GM19324 (cell line): Measurements from ENCODE around the gene ARL14.

Experiments
- ATAC-seq: cut with Tn5 transposase; IDR thresholded peaks from one replicate; pipeline ENCODE4 v1.9.1; 2021; ENCODE audit warnings: mild to moderate bottlenecking, moderate library complexity; ENCODE audit not compliant: unreplicated experiment, low FRiP score

ARL14 gene

DNA sequence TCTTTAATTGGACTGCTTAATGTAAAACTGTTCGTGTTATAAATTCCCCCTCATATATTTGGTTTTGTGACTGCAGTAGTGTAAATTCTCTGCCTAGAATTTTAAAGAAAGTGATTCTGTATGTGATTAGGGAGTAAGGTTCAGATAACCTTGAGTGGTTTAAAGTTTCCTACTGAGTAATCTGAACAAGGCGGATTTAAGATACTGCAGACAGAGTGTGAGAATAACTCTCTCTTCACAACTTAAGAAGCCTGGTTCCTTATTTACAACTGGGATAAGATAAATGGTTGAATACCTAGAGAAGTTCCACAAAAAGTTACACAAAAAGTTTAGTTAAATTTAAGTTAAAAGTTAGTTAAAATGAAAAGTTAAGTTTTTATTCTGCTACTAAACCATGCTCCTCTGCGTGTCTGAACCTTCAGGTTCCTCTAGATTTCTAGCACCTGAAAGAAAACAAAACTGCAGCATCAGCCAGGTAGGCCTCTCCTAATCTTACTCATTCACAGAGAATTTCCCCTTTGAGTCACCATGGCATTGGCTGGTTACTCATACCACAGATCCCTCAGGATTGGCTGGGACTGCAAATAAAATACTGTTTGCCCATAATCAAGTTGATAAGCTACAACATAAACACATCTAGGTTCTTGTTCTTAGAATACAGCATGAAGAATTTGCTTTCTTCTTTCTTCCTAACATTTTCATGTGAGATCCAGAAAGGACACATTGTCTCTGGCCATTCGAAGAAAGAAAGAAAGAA, at the start of gene ARL14:
Gene ARL14 (plus strand): TSS at position 614 of the 757 bp plus-strand sequence. CDS start 187 bp downstream, outside the sequence.
- no peak for ATAC-seq

DNA sequence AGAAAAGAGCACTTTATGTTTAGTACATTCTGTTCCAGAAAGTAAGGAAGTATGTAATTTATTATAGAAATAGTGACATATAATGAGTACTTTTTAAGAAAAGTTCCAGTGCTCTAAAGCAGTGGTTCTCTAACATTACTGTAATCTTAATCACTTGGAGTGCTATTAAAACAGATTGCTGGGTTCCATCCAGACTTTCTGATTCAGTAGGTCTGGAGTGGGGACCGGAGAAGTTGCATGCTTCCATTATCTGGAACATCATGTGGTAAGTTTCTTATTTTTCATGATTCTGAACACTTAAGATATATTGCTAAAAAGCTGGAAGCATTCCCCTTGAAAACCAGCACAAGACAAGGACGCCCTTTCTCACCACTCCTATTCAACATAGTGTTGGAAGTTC, 47.5 kb upstream of the ARL14 start:
- no peak for ATAC-seq

DNA sequence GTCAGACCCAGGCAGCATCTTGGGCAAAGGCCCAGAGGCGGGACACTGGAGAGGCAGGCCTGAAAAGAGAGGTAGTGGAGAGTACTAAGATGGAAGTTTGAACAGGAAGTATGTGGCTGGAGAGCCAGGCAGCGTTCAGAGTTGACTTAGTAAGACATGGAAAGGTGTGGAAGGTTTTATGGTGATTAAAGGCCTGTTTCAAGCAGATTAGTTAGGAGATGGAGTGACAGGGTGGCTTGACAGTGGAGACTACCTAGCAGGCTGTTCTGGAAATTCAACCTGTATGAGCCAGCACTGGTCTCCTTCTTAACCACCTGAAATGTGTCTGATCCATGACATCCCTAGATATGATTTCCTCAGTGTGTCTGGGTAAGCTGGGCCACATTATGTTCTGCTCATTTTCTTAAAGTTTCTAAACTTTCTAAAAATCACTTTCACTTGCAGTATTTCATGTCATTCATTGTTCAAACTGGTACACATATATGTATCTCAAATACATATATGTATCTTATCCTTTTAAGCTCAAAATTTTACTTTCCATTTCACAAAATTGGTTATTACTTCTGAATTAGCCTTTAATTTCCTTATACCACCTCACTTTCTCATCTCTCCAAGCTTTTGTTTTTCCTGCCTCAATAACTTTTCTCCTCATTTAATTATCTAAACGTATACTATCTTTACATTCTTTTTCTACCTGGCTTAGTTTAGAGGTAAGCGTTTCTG, 43.4 kb upstream of the ARL14 start:
- ATAC-seq = no peak

DNA sequence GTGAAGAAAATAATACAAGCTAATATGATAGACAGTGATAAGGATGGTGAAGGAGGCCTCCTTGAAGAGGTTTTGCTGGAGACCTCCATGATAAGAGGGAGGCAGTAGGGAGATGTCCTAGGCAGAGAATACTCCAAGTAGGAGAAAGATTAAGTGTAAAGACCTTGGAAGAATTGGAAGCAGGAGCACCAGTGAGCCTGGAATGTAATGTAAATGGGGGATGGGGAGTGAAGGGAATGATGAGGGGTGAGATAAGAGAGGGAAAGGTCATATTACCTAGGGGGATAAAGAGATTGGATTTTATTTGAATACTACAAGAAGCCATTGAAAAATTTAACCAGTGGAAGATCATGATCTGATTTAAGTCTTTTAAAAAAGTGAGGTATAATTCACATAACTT, 41.7 kb upstream of the ARL14 start:
- ATAC-seq = no peak

DNA sequence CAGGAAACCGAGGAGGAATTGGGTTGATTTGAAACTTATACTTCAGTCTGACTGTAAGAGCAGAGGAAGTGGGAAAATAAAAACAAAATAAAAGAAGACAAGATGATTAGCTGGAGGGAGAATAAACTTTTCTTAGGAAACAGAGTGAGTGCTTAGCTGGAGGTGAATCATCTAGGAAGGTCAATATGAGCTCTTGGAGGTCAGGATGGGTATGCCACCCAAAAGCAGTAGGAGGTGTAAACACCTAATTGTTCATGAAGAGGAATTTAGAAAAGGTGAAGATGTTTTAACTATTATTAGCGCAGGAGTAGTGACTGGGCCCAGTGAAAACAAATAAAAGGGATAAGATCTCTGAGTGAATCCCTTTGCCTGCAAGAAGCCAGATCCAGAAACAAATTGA, 39.9 kb upstream of the ARL14 start:
- no peak for ATAC-seq

DNA sequence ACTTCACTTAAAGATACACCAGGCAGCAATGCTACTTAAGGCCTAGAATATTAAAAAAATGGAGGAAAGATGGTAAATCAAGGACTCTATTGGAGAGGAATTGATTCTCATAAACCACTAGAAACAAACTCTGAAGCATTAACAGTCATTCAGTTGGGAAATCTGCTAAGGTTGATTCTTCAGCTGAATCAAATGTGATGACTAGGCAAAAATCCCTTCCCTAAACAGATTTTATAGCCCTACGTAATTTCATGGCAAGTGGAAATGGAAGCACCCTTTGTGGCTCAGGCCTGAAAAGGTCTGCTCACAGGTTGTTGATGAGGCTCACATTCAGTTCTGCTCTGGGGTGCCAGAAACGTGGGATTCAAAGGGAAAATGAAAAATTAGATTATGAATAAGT, 38.8 kb upstream of the ARL14 start:
- no peak for ATAC-seq

DNA sequence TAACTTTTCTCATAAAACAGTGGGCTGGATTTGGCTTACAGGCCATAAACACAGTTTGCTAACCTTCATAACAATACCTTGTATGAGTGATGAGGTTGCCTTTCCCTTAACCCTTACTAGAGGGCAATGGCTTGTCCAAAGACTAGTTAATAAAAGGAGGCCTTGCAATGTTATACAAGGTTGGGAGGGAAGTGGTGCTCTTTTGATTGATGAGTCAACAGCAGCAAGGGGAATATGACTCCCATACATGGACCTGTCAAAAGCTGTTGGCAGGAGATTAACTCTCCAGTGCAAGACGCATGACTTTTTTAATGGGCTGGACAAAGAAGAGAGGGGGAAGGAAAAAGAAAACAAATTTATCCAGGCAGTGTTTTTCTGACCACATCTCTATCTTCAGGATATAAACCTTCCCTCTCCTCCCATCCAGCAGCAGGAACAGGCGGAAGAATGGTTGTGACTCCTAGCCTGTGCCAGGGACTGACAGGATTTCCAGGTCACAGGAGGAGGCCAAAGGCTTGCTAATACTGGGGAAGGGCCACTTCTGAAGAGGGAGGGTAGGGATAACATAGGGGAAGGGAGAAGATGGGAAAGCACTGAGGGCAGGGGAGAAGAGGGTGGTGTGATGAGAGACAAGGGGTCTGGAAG, 35.2 kb upstream of the ARL14 start:
- no peak for ATAC-seq

DNA sequence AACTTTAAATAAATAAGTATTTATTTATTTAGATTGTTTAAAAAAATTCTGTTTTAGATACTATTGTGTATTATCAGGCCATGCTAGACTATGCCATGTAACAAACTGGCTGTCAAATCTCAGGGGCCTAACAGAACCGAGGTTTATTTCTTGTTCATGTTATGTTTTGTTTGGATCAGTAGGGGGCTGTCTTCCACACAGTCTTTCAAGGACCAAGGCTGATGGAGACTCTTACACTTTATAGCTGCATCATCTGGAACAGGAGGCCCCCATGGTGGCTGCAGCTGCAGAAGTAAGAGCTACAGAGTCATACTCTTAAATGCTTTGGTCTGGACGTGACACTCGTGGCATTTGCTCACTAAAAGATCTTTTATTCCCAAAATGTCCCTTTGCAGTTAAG, 33.0 kb upstream of the ARL14 start:
- peak; percentile 67 for ATAC-seq

DNA sequence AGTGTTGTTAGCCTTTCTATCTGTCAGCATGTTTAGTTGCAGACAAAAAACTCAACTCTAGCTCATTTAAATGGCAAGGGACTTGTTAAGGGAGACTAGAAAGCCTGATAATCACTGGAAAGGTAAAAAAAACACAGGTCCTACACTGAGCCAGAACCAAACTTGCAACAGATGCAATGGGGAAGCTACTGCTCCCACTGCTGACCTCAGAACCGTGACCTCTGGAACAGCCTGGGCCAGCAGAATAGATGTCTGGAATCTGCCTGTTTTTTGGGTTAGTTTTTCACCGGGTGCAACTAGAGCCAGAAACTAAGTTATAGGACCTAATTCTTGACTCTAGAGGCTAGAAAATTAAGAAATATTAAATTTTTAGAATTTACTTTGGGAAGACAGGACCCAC, 32.5 kb upstream of the ARL14 start:
- ATAC-seq = no peak

DNA sequence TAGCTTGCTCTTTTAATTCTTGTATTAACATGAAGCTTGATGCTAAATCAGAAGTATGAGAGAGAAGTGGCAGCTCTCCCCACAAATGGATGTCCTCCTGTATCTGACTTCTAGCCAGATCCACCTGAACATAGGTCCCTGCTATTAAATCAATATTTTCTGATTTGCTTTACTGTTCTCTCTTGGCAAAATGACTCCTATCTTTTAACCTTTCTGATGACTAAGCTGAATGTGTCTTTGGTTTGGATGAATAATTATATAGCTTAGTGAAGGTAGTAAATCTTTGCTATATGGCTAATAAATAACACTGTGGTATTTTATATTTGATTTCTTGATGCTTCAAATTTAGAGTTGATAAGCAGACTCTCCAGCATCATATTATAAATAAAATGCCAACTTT, 28.3 kb upstream of the ARL14 start:
- ATAC-seq = no peak

DNA sequence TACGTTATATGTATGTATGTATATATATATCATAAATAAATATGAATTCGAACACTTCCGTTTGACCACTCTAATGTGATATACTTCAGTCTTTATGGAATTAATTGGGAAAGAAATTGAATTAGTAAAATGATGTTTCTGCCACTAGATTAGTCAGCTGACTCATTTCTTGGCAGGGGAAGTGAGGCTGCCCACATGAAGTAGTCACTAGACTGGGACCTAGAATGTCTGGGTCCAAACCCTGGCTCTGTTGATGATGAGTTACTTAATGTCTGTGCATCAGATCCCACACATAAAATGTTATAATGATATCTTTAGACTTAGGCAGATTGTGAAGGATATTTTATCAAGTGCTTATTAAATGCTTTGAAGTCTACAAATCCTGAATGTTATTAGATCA, 27.4 kb upstream of the ARL14 start:
- ATAC-seq = no peak

DNA sequence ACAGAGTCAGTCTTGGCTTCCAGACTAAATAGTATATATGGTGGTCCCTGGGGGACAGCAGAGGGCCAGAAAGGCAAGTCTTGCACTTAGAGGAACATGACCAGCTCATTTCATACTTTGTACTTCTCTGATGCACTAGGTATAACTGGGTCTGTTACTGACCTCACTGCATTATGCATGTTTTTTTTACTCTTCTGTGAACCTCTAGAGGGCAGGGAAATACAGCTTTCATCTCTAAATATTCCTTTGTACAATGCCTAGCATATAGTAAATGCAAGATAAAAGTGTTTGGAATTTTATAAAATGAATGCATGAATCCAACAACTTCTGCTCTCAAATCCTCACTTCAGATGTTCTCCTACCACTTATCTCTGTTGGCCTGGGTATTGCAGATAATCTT, 23.4 kb upstream of the ARL14 start:
- no peak for ATAC-seq

DNA sequence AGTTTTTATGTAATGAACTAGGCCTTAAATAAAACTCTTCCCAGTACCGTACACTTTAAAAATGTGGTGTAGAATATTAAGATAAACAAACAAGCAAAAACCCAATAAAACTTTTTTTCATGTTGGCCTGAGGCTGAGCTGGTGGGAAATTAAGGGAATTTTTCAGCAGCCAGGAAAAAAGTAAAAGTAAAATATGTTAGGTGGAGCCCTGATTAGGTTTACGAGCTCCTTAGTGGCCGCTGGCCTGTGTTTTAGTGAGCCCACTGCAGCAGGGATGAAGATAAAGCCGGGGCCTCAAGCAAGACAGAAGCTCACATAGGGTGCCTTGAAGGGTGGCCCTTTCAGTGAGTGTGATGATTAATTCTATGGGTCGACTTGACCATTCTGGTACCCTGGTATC, 16.1 kb upstream of the ARL14 start:
- no peak for ATAC-seq

DNA sequence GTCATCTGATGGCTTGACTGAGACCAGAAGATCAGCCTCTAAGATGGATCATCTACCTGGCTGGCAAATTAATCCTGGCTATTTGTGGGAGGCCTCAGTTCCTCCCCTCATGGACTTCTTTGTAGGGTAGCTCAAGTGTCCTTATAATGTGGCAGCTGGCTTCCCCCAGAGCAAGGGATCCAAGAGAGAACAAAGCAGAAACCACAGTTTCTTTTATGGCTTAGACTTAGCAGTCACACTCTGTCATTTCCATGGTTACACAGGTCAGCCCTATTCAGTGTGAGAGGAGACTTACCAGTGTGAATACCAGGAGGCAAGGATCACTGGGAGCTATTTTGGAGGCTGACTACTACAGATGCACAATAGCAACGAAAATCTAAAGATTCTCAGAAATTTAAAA, 15.3 kb upstream of the ARL14 start:
- ATAC-seq = no peak

DNA sequence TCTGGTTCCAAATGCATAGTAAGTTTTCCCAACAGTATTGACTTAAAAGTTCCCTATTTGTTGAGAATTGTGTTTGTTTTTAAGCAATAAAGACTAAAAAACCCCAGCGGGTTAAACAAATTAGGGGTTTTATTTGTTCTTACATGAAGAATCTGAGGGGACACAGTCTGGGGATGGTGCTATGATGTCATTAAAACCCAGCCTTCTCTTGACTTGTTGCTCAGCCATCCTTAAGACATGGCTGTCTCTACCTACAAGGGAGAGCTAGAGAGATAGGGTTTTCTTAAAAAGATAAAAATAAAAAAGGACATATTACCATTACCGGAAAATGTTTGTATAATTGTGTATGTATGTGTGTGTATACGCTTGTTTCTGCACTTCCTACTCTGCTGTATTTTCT, 11.7 kb upstream of the ARL14 start:
- ATAC-seq = no peak

DNA sequence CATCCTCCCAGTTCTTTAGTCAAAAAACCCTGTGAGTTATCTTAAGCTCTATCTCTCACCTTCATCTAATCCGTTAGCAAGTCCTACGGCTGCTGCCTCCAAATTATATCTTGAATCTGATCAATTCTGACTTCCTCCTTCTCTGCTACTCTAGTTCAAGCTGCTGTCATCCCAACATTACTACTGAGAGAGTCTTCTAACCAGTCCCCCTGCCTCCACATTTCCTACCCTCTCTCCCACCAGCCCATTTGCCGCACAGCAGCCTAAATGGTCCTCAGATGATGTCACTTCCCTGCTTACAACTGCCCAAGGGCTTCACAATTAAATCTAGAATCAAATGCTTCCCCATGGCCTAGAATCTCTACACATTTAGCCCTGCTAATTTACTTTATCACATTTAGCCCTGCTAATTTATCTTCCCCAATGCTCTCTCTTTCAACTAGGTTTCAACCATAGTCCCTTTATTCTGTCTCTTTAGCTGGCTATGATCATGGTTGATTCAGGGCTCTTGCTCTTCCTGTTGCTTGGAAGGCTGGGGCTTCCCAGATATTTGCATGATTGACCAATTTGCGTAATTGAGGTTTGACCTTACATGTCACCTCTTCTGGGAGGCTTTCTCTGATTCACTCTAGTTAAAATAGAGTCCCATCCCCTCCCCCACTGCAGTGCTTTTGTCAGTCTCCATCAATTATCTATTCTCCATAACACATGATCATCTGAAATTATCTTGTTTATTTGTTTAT, 11.0 kb upstream of the ARL14 start:
- peak; percentile 88 for ATAC-seq

DNA sequence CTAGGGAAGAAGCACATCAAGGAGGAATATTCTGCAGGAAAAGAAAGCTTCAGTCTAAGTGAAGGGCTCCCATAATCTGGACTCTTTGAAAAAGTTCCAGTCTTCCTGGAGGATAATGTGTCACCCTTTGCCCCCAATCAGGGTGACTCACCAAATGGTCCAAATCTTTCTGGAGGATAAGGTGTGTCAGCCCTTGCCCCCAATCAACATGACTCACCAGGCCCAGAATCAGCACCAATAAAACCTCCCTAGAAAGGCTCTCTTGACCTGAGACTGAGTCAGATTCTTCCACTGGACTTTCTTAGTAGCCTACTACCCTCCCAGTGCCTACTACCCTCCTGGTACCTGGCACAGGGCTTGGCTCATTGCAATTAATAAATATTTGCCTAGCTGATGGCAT, 9.5 kb upstream of the ARL14 start:
- ATAC-seq = no peak

DNA sequence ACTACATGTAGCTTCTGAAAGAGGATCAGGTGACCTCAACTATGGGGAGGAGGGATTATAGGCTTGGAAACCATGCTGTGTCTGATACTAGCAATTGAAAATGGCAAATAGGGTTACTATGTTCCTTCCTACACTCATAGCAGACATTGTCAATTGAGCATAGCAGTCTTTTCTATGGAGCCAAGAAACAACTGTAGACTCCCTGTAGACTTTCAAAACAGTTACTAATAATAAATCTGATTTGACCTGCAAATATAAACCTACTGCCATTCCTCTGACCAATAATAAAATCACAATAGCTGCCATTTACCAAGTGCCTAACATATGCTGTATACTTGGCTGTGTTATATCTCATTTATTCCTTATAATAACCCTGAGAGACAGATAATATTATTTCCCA, 8.5 kb upstream of the ARL14 start:
- no peak for ATAC-seq

DNA sequence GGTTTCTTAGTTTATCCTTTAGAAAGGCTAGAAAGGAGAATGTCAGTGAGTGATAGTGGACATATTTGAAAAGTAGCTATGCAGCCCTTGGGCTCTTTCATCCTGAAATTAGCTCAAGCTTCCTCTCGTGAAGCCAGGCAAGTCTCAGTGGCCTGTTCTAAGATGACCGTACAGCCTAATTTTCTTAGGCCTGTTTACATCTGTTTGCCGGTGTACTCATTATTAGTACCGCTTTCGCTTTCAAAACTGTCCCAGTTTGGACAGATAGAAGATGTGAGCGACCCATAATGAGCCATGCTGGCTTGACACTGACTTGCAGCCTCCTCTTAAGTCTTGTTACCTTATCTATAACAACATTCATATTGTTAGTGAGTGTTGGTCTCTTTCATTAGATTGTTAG, 5.7 kb upstream of the ARL14 start:
- peak; percentile 99 for ATAC-seq

DNA sequence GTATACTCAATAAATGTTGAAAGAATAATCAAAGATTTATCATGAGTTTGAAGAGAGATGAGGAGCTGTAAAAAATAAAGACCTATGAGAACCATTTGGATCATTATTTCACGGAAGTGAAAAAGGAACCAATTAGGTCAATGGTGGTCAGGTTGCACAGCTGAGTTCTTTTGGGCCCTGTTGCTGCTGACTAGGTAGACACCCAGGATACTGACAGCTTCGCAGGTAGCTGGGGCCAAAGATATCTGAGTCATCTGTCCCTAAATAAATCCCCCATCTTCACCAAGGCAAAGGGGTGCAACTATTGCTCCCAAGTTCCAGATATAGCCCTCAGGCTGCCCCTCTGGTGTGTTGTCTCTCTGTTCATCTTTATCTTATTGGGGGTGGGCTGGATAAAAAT, 5.0 kb upstream of the ARL14 start:
- no peak for ATAC-seq

DNA sequence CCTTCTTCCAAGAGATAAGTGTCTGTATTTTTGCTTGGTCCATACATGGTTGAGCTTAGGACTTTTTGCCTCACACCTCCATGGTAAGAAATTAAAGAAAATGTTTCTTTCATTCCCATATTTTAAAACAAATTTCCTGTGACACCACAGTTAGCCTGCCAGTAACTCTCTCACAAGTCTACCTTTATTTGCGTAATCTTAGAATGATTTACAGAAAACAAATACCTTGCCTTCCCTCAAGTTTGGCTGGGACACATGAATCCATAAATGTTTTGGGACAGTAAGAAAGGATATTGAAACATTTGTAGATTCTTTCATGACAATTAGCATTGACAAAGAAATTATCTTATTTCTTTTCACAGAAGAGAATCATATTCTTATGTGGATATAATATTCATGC, 3.8 kb upstream of the ARL14 start:
- no peak for ATAC-seq
